NCI-H128 (cell line): ENCODE results near the gene TUNAR.
"Not testable (repeated sequence)": the region's sequence is repeated elsewhere in the genome, so short reads cannot be mapped to it uniquely, and the experiment has no call there.

ENCODE experiments used
- DNase-seq: peaks from one replicate; lab custom pipeline; 2025; ENCODE audit not compliant: unreplicated experiment; lab: John Stamatoyannopoulos, UW

The TUNAR gene

DNA sequence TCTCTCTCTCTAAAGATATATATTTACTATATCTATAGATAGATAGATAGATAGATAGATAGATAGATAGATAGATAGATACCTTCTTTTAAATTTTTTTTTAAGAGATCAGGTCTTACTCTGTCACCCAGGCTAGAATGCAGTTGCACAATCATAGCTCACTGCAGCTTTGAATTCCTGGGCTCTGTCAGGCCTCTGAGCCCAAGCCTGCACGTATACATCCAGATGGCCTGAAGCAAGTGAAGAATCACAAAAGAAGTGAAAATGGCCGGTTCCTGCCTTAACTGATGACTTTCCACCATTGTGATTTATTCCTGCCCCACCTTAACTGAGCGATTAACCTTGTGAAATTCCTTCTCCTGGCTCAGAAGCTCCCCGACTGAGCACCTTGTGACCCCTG is 91.4 kb downstream of the TUNAR start:
- not testable (repeated sequence) for DNase-seq
